PC-9 (cell line): ENCODE measurements around the gene IGSF8. TPM values are rescaled to one million over a fixed set of nuclear protein-coding genes. Genes with fewer than 3 reads are reported as not detected.

ENCODE experiments used
- BruUV-seq: library from RNA; stranded (reverse); fragments of 400-500 nt; replicated peaks from 2 replicates; lab custom pipeline; 2021; lab: Mats Ljungman, UMichigan
- CTCF ChIA-PET: fragments of 300-600 bp; sonication (Branson Sonifier 250); formaldehyde crosslinking; loops from one replicate; lab custom pipeline; 2022; ENCODE audit warnings: antibody characterized with exemption; lab: Charles Lee
- POLR2A ChIA-PET: fragments of 300-600 bp; sonication (Branson Sonifier 250); formaldehyde crosslinking; loops from one replicate; lab custom pipeline; 2022; ENCODE audit warnings: antibody characterized with exemption; ENCODE audit not compliant: unreplicated experiment; lab: Charles Lee
- DNase-seq, 2 experiments: peaks; one replicate each; pipeline versions ENCODE4 v3.0.0 to v3.0.0-alpha.2; 2015 to 2022; ENCODE audit warnings: mixed read lengths in 1 of 2
- H2AFZ ChIP-seq: fragments of 200-600 bp; sonication (generic); 2 replicates; pipeline ENCODE4 v1.8.1; 2017; ENCODE audit warnings: antibody characterized with exemption
- H3F3A ChIP-seq: fragments of 200-600 bp; sonication (generic); 2 replicates; pipeline ENCODE4 v1.8.1; 2017; ENCODE audit warnings: antibody characterized with exemption, mild to moderate bottlenecking, low read depth; ENCODE audit not compliant: insufficient read depth
- H3K27ac ChIP-seq: fragments of 200-600 bp; sonication (generic); 2 replicates; pipeline ENCODE4 v1.6.1; 2016; ENCODE audit warnings: mixed run types
- H3K27me3 ChIP-seq: fragments of 200-600 bp; sonication (generic); 2 replicates; pipeline ENCODE4 v1.6.1; 2016; ENCODE audit warnings: low read depth, mixed run types; ENCODE audit not compliant: insufficient read depth
- H3K36me3 ChIP-seq: fragments of 200-600 bp; sonication (generic); 2 replicates; pipeline ENCODE4 v1.6.1; 2016; ENCODE audit warnings: low read depth, mixed run types
- H3K4me1 ChIP-seq: fragments of 200-600 bp; sonication (generic); replicated peaks from 2 replicates; pipeline ENCODE4 v1.6.1; 2016; ENCODE audit warnings: mixed run types; ENCODE audit not compliant: insufficient read depth
- H3K4me2 ChIP-seq: fragments of 200-600 bp; sonication (generic); 2 replicates; pipeline ENCODE4 v1.6.1; 2017; ENCODE audit warnings: mixed run types
- H3K4me3 ChIP-seq: fragments of 200-600 bp; sonication (generic); 2 replicates; pipeline ENCODE4 v1.6.1; 2016; ENCODE audit warnings: mixed run types
- H3K79me2 ChIP-seq: fragments of 200-600 bp; sonication (generic); 2 replicates; pipeline ENCODE4 v1.6.1; 2017; ENCODE audit warnings: low read depth, mixed run types
- H3K9me2 ChIP-seq: fragments of 200-600 bp; sonication (generic); 2 replicates; pipeline ENCODE4 v1.8.1; 2017; ENCODE audit warnings: mild to moderate bottlenecking; ENCODE audit not compliant: insufficient read depth
- H3K9me3 ChIP-seq: fragments of 200-600 bp; sonication (generic); 2 replicates; pipeline ENCODE4 v1.8.1; 2016; ENCODE audit warnings: low read depth; ENCODE audit not compliant: insufficient read depth
- H4K20me1 ChIP-seq: fragments of 200-600 bp; sonication (generic); 2 replicates; pipeline ENCODE4 v1.8.1; 2017; ENCODE audit not compliant: insufficient read depth
- CTCF ChIP-seq: fragments of 200-600 bp; sonication (generic); conservative IDR thresholded peaks from 2 replicates; pipeline ENCODE4 v1.6.1; 2017; ENCODE audit warnings: mixed run types, antibody characterized with exemption, mild to moderate bottlenecking, moderate library complexity
- EZH2 ChIP-seq: fragments of 200-600 bp; sonication (generic); IDR thresholded peaks from 2 replicates; pipeline ENCODE4 v1.8.0; 2017; ENCODE audit warnings: antibody characterized with exemption, low read depth
- intact Hi-C: fragments of 100-400 bp; cut with micrococcal nuclease; formaldehyde crosslinking; loops from one replicate; pipeline ENCODE4 v1.10.0; 2022; ENCODE audit not compliant: unreplicated experiment
- total RNA-seq: library from RNA; stranded (reverse); gene quantifications from 2 replicates; pipeline ENCODE4 v1.2.3, GENCODE V29; 2021

Gene IGSF8
- total RNA-seq, 1 experiment from 2014 or later, result 27.4 TPM

DNA sequence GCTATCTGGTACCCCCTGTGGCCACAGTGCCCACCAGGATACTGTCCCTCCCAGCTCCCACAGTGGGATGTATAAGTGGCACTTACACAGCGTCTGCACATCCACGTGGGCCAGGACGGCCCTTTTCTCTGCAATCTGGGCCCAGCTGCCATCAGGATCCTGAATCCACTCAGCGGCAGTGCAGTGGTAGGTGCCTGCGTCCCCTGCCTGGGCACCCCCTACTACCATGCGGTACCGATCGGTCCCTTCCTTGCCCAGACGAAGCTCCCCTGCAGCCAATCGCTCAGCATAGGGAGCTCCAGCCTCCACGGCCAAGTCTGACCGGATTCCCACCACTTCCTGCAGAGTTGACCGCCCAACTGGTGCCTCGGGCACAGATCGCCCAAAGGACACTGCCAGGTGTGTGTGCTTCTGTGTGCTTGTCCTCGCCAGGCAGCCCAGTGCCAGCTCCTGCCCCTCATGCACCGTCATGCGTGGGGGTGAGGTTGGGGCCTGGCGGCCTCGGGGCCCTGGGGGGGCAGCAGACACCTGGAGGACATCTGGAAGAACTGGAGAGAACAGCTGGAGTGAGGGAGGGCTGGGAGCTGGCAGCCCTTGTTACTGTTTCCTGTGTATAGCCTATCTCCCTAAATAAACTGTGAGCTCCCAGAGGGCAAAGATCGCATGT, 4.7 kb downstream of the IGSF8 start:
- Histone ChIP-seq H3K9me2 (no peaks in the 10 kb centered on the region), H4K20me1 (no peaks in the 10 kb centered on the region), H3K27me3 (no peaks in the 10 kb centered on the region), H2AFZ (no peak overlapping the region), H3K9me3 (no peaks in the 10 kb centered on the region), H3K36me3 (no peaks in the 10 kb centered on the region), H3K79me2 (no peaks in the 10 kb centered on the region; the same call in 1 of the 2 replicates), H3F3A (no peaks in the 10 kb centered on the region), H3K4me3 (no peak overlapping the region), H3K4me1 (peaks cover 20% of the 10 kb centered on the region), H3K4me2 (no peak overlapping the region), H3K27ac (no peak overlapping the region)
- no peak for TF ChIP-seq EZH2
- TF ChIP-seq CTCF, result no peak
- DNase-seq, result no peak
- POLR2A ChIA-PET, result no interaction called here
- BruUV-seq, result no TSS peak
- intact Hi-C loops, result loop anchor here (10.0 kb wide), 1 partner anchor 189 kb away; the partner anchor contains the start of gene CFAP45
- CTCF ChIA-PET, result no interaction called here

GRCh38 chr1:160093069-160093395, 5.4 kb downstream of the IGSF8 start:
- TF ChIP-seq CTCF (no peak), EZH2 (no peak)
- no peak for DNase-seq
- Histone ChIP-seq H2AFZ (no peak overlapping the region), H3K27me3 (no peaks in the 10 kb centered on the region), H3K36me3 (no peaks in the 10 kb centered on the region), H3K27ac (no peak overlapping the region), H3K79me2 (no peaks in the 10 kb centered on the region; the same call in 1 of the 2 replicates), H3F3A (no peaks in the 10 kb centered on the region), H3K4me3 (no peak overlapping the region), H3K9me3 (no peaks in the 10 kb centered on the region), H4K20me1 (no peaks in the 10 kb centered on the region), H3K4me2 (no peak overlapping the region), H3K9me2 (no peaks in the 10 kb centered on the region), H3K4me1 (peaks cover 20% of the 10 kb centered on the region)
- BruUV-seq, result no TSS peak
- POLR2A ChIA-PET, result no interaction called here
- CTCF ChIA-PET, result no interaction called here
- intact Hi-C loops, result loop anchor here (10.0 kb wide), 1 partner anchor 188 kb away; the partner anchor contains the start of gene CFAP45

GRCh38 chr1:160092366-160093068, 5.9 kb downstream of the IGSF8 start:
- Histone ChIP-seq H3K4me2 (no peak overlapping the region), H4K20me1 (no peaks in the 10 kb centered on the region), H3K4me3 (no peak overlapping the region), H3K27ac (no peak overlapping the region), H3K36me3 (no peaks in the 10 kb centered on the region), H2AFZ (no peak overlapping the region), H3F3A (no peaks in the 10 kb centered on the region), H3K4me1 (peaks cover 18% of the 10 kb centered on the region), H3K79me2 (no peaks in the 10 kb centered on the region; the same call in 1 of the 2 replicates), H3K9me2 (no peaks in the 10 kb centered on the region), H3K9me3 (no peaks in the 10 kb centered on the region), H3K27me3 (no peaks in the 10 kb centered on the region)
- no TSS peak for BruUV-seq
- no peak for TF ChIP-seq EZH2
- no peak for TF ChIP-seq CTCF
- ChIA-PET POLR2A (no interaction called here), CTCF (no interaction called here)
- intact Hi-C loops, result loop anchor here (10.0 kb wide), 1 partner anchor 188 kb away; the partner anchor contains the start of gene CFAP45
- no peak for DNase-seq
